Loucy (cell line): ENCODE results near the gene UBQLN1.

Experiments used
- H2AFZ ChIP-seq: fragments of 200-600 bp; sonication (generic); 2 replicates; pipeline ENCODE4 v1.6.0; 2016; ENCODE audit warnings: antibody characterized with exemption, mild to moderate bottlenecking, low read length, moderate library complexity
- H3F3A ChIP-seq: fragments of 200-600 bp; 2 replicates; pipeline ENCODE4 v1.6.0; 2016; ENCODE audit warnings: antibody characterized with exemption, low read depth, mild to moderate bottlenecking
- H3K27me3 ChIP-seq: fragments of 200-600 bp; sonication (generic); 2 replicates; pipeline ENCODE4 v1.6.1; 2014; ENCODE audit warnings: low read length, mild to moderate bottlenecking; ENCODE audit not compliant: insufficient read depth, poor library complexity, severe bottlenecking
- H3K36me3 ChIP-seq: fragments of 200-600 bp; sonication (generic); 2 replicates; pipeline ENCODE4 v1.6.1; 2016; ENCODE audit warnings: low read length; ENCODE audit not compliant: insufficient read depth
- H3K4me1 ChIP-seq: fragments of 200-600 bp; sonication (generic); 2 replicates; pipeline ENCODE4 v1.5.1; 2014; ENCODE audit warnings: low read length, mild to moderate bottlenecking; ENCODE audit not compliant: insufficient read depth, poor library complexity, severe bottlenecking
- H3K4me2 ChIP-seq: fragments of 200-600 bp; sonication (generic); 2 replicates; pipeline ENCODE4 v1.6.0; 2014; ENCODE audit warnings: antibody characterized with exemption, low read length, low read depth, mild to moderate bottlenecking; ENCODE audit not compliant: poor library complexity, severe bottlenecking
- H3K4me3 ChIP-seq: fragments of 200-600 bp; sonication (generic); 2 replicates; pipeline ENCODE4 v1.5.1; 2014; ENCODE audit warnings: low read length, mild to moderate bottlenecking, mixed read lengths; ENCODE audit not compliant: poor library complexity, severe bottlenecking
- H3K79me2 ChIP-seq: fragments of 200-600 bp; sonication (generic); 2 replicates; pipeline ENCODE4 v1.6.1; 2014; ENCODE audit warnings: low read length; ENCODE audit not compliant: insufficient read depth
- H3K9ac ChIP-seq: fragments of 200-600 bp; sonication (generic); 2 replicates; pipeline ENCODE4 v1.6.0; 2014; ENCODE audit warnings: mild to moderate bottlenecking, low read depth, low read length, moderate library complexity; ENCODE audit not compliant: poor library complexity, severe bottlenecking
- H3K9me2 ChIP-seq: fragments of 200-600 bp; sonication (generic); replicated peaks from 2 replicates; pipeline ENCODE4 v1.6.1; 2016; ENCODE audit warnings: low read depth, low read length, mixed read lengths
- H3K9me3 ChIP-seq: fragments of 200-600 bp; sonication (generic); 2 replicates; pipeline ENCODE4 v1.6.1; 2014; ENCODE audit warnings: mild to moderate bottlenecking, antibody characterized with exemption, low read length, low read depth; ENCODE audit not compliant: insufficient read depth
- H4K20me1 ChIP-seq: fragments of 200-600 bp; sonication (generic); 2 replicates; pipeline ENCODE4 v1.6.0; 2014; ENCODE audit warnings: antibody characterized with exemption, low read length, mild to moderate bottlenecking; ENCODE audit not compliant: insufficient read depth, poor library complexity, severe bottlenecking
- CTCF ChIP-seq: fragments of 200-600 bp; sonication (generic); conservative IDR thresholded peaks from 2 replicates; pipeline ENCODE4 v1.5.1; 2014; ENCODE audit warnings: mild to moderate bottlenecking, antibody characterized with exemption, low read length
- EZH2phosphoT487 ChIP-seq: fragments of 200-600 bp; IDR thresholded peaks from 2 replicates; pipeline ENCODE4 v1.6.1; 2018; ENCODE audit warnings: antibody characterized with exemption, mild to moderate bottlenecking, moderate library complexity, borderline replicate concordance

Gene UBQLN1

DNA sequence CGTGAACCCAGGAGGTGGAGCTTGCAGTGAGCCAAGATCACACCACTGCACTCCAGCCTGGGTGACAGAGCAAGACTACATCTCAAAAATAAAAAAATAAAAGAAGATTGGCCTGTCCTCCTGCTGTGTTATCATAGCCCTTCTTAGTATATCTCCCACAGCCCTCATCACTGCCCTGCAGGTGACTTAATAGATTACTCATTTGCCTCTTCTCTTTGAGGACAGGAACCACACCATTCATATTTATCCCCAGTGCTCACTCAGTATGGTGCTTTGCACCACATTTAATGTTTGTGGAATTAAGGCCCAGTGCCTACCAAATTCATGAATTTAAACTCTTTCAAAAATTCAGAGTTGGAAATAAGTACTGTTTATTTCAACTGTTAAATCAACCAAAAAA, 74.5 kb downstream of the UBQLN1 start:
- TF ChIP-seq EZH2phosphoT487 (no peak), CTCF (no peak)
- Histone ChIP-seq H4K20me1 (no peaks in the 10 kb centered on the region), H3K4me2 (no peak overlapping the region), H3K4me1 (no peaks in the 10 kb centered on the region), H3K36me3 (peaks cover 6% of the 10 kb centered on the region; the same call in 1 of the 2 replicates), H3K4me3 (no peak overlapping the region), H3K9ac (no peak overlapping the region), H3K79me2 (no peaks in the 10 kb centered on the region), H3K9me3 (no peaks in the 10 kb centered on the region), H3K9me2 (no peaks in the 10 kb centered on the region), H3F3A (no peaks in the 10 kb centered on the region), H3K27me3 (no peaks in the 10 kb centered on the region), H2AFZ (no peak overlapping the region)

DNA sequence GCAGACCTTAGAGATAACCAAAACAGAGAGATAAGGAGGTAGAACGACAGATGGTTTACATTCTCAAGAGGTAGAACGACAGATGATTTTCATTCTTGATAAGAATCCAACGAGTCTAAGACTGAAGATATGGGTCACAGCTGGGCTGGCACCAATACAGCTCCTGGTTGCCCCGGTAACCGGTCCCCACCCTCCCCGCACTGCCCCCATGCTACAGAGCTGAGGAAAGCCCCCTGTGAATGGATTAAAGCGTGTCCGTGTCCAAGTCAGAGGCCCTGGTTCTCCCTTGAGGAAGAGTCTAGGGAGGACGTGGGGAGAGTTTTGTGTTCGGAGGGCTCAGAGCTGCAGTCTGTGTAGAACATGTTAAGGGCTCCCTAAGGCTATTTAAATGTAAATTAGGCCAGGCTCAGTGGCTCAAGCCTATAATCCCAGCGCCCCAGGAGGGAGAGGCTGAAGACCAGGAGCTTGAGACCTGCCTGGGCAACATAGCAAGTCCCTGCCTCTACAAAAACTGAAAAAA, 76.8 kb downstream of the UBQLN1 start:
- peaks cover 6% of the 10 kb centered on the region; the same call in 1 of the 2 replicates for H3K36me3 ChIP-seq
- no peak for TF ChIP-seq CTCF
- TF ChIP-seq EZH2phosphoT487, result no peak
- H3K4me2 ChIP-seq, result no peak overlapping the region
- H3K27me3 ChIP-seq, result no peaks in the 10 kb centered on the region
- H3F3A ChIP-seq, result no peaks in the 10 kb centered on the region
- H3K9me3 ChIP-seq, result no peaks in the 10 kb centered on the region
- H3K9ac ChIP-seq, result no peak overlapping the region
- H3K79me2 ChIP-seq, result no peaks in the 10 kb centered on the region; the same call in 1 of the 2 replicates
- no peak overlapping the region for H2AFZ ChIP-seq
- no peaks in the 10 kb centered on the region for H3K9me2 ChIP-seq
- H4K20me1 ChIP-seq, result no peaks in the 10 kb centered on the region
- H3K4me3 ChIP-seq, result no peak overlapping the region
- peaks cover 12% of the 10 kb centered on the region for H3K4me1 ChIP-seq

GRCh38 chr9:83629433-83630104, 78.2 kb downstream of the UBQLN1 start:
- TF ChIP-seq CTCF, result no peak
- TF ChIP-seq EZH2phosphoT487, result no peak
- Histone ChIP-seq H3K4me3 (no peak overlapping the region), H4K20me1 (no peaks in the 10 kb centered on the region), H3K36me3 (peaks cover 6% of the 10 kb centered on the region; the same call in 1 of the 2 replicates), H3F3A (no peaks in the 10 kb centered on the region), H2AFZ (no peak overlapping the region), H3K9ac (no peak overlapping the region), H3K79me2 (peaks cover 10% of the 10 kb centered on the region; the same call in 1 of the 2 replicates), H3K4me2 (no peak overlapping the region), H3K9me3 (no peaks in the 10 kb centered on the region), H3K9me2 (no peaks in the 10 kb centered on the region), H3K4me1 (peaks cover 26% of the 10 kb centered on the region), H3K27me3 (no peaks in the 10 kb centered on the region)
